Thyroid gland (tissue), 4 donors: Measurements from ENCODE around the gene NFATC2. TPM values are rescaled to one million over a fixed set of nuclear protein-coding genes. Genes with fewer than 3 reads are reported as not detected.

Source experiments
- DNase-seq, 2 donors: peaks; one replicate each; pipeline ENCODE4 v3.0.0-alpha.2; 2019
- H3K27ac ChIP-seq, 3 donors: fragments of 200-600 bp; sonication (generic); 1 replicate in 2 of 3; 2 replicates in 1 of 3; pipeline ENCODE4 v1.5.1; 2016 to 2019; ENCODE audit warnings: mild to moderate bottlenecking in 1 of 3, moderate library complexity in 1 of 3
- H3K27me3 ChIP-seq: fragments of 200-600 bp; sonication (generic); one replicate; pipeline ENCODE4 v1.5.1; 2019
- H3K36me3 ChIP-seq, 2 donors: fragments of 200-600 bp; sonication (generic); one replicate each; pipeline ENCODE4 v1.5.1; 2016 to 2019
- H3K4me1 ChIP-seq, 2 donors: fragments of 200-600 bp; sonication (generic); one replicate each; pipeline ENCODE4 v1.5.1; 2017 to 2019
- H3K4me3 ChIP-seq, 3 donors: fragments of 200-600 bp; sonication (generic); replicated peaks in 1 of 3; 1 replicate in 2 of 3; 2 replicates in 1 of 3; pipeline ENCODE4 v1.5.1; 2016; ENCODE audit warnings: mild to moderate bottlenecking in 1 of 3
- H3K9me3 ChIP-seq: fragments of 200-600 bp; sonication (generic); one replicate; pipeline ENCODE4 v1.5.1; 2017
- CTCF ChIP-seq, 6 experiments: fragments of 200-600 bp in 3 of 6; fragments of 450-650 bp in 3 of 6; sonication (generic) in 3 of 6; IDR thresholded peaks; one replicate each; pipeline ENCODE4 v1.5.1; 2016 to 2019; ENCODE audit warnings: antibody characterized with exemption in 6 of 6, mild to moderate bottlenecking in 2 of 6, inconsistent platforms in 1 of 6, moderate library complexity in 1 of 6
- POLR2A ChIP-seq, 2 donors: fragments of 450-650 bp; IDR thresholded peaks; one replicate each; pipeline ENCODE4 v1.6.1; 2017; ENCODE audit warnings: antibody characterized with exemption in 2 of 2, mild to moderate bottlenecking in 2 of 2, moderate library complexity in 1 of 2
- WGBS, 2 donors: methylation state at CpG; one replicate each; pipeline ENCODE4 v1.1.5; 2017; 5-methylcytosine and 5-hydroxymethylcytosine counted together
- intact Hi-C: fragments of 100-400 bp; cut with DNase I; formaldehyde crosslinking; loops from one replicate; pipeline ENCODE4 v1.15.1; 2023
- total RNA-seq, 4 donors: library from RNA; depleted of rRNA; stranded (reverse); fragments of >200 nt; gene quantifications; one replicate each; pipeline ENCODE4 v1.2.3, GENCODE V29; 2016

NFATC2 gene
- total RNA-seq, 4 donors from 2014 or later = 7.5 to 12.6 (median 8.5) TPM

GRCh38 chr20:51432875-51433274 is 109.6 kb downstream of the NFATC2 start:
- 98 to 100% methylated on average over 3 of the region's 3 CpGs for WGBS, 2 donors
- Histone ChIP-seq H3K4me1 (peaks cover 9 to 15% of the 10 kb centered on the region in 2 donors), H3K4me3 (no peak overlapping the region), H3K27ac (no peak overlapping the region), H3K9me3 (no peaks in the 10 kb centered on the region), H3K27me3 (no peaks in the 10 kb centered on the region), H3K36me3 (peaks cover 0 to 6% of the 10 kb centered on the region in 2 donors)
- TF ChIP-seq POLR2A (IDR thresholded peaks at IDR 0.05) (no peak), CTCF (IDR thresholded peaks at IDR 0.05) (no peak)
- intact Hi-C loops = no loop called here
- DNase-seq = no peak

GRCh38 chr20:51432251-51432784 is 110.2 kb downstream of the NFATC2 start:
- H3K27ac ChIP-seq = no peak overlapping the region
- intact Hi-C loops = no loop called here
- H3K4me1 ChIP-seq = peaks cover 11 to 19% of the 10 kb centered on the region in 2 donors
- DNase-seq = no peak
- no peak overlapping the region for H3K4me3 ChIP-seq
- no peaks in the 10 kb centered on the region for H3K27me3 ChIP-seq
- H3K9me3 ChIP-seq = no peaks in the 10 kb centered on the region
- TF ChIP-seq CTCF (IDR thresholded peaks at IDR 0.05) (no peak), POLR2A (IDR thresholded peaks at IDR 0.05) (no peak)
- H3K36me3 ChIP-seq = peaks cover 0 to 6% of the 10 kb centered on the region in 2 donors
- 95 to 98% methylated on average over 26 to 27 of the region's 27 CpGs for whole genome bisulfite sequencing, 2 donors

- WGBS, 2 donors = 71 to 84% methylated on average over 5 of the region's 5 CpGs
- Histone ChIP-seq H3K9me3 (no peaks in the 10 kb centered on the region), H3K27me3 (no peaks in the 10 kb centered on the region), H3K4me3 (no peak overlapping the region), H3K27ac (no peak overlapping the region), H3K4me1 (peaks cover 11 to 19% of the 10 kb centered on the region in 2 donors), H3K36me3 (peaks cover 0 to 6% of the 10 kb centered on the region in 2 donors)
- intact Hi-C loops = no loop called here
- TF ChIP-seq POLR2A (IDR thresholded peaks at IDR 0.05) (no peak), CTCF (IDR thresholded peaks at IDR 0.05) (no peak)
- no peak for DNase-seq
Measured at GRCh38 chr20:51431321-51431720, 111.2 kb downstream of the NFATC2 start.

GRCh38 chr20:51430198-51430950 is 112.1 kb downstream of the NFATC2 start:
- WGBS, 2 donors = 89 to 90% methylated on average over 14 of the region's 14 CpGs
- H3K36me3 ChIP-seq = peaks cover 0 to 6% of the 10 kb centered on the region in 2 donors
- no peaks in the 10 kb centered on the region for H3K27me3 ChIP-seq
- no peak for TF ChIP-seq POLR2A (IDR thresholded peaks at IDR 0.05)
- no peak for TF ChIP-seq CTCF (IDR thresholded peaks at IDR 0.05)
- DNase-seq = no peak
- H3K4me1 ChIP-seq = peaks cover 11 to 21% of the 10 kb centered on the region in 2 donors
- intact Hi-C loops = no loop called here
- no peak overlapping the region for H3K27ac ChIP-seq
- H3K9me3 ChIP-seq = no peaks in the 10 kb centered on the region
- no peak overlapping the region for H3K4me3 ChIP-seq

GRCh38 chr20:51429696-51430095 is 112.8 kb downstream of the NFATC2 start:
- TF ChIP-seq CTCF (IDR thresholded peaks at IDR 0.05) (no peak), POLR2A (IDR thresholded peaks at IDR 0.05) (no peak)
- Histone ChIP-seq H3K4me3 (no peak overlapping the region), H3K4me1 (peaks cover 11 to 25% of the 10 kb centered on the region in 2 donors), H3K36me3 (peaks cover 0 to 6% of the 10 kb centered on the region in 2 donors), H3K27me3 (no peaks in the 10 kb centered on the region), H3K27ac (no peak overlapping the region), H3K9me3 (no peaks in the 10 kb centered on the region)
- no peak for DNase-seq
- intact Hi-C loops = no loop called here
- WGBS, 2 donors = 88 to 92% methylated on average over 9 to 10 of the region's 10 CpGs
